Fibroblast of villous mesenchyme (primary cell): ENCODE results near the gene TBC1D12. TPM values are rescaled to one million over a fixed set of nuclear protein-coding genes. Genes with fewer than 3 reads are reported as not detected.
A peak's percentile ranks its signal among the peaks of the same experiment; 100 is the strongest.
"Not testable (repeated sequence)": the region's sequence is repeated elsewhere in the genome, so short reads cannot be mapped to it uniquely, and the experiment has no call there.

Experiments
- DNase-seq: peaks from one replicate; pipeline ENCODE4 v3.0.0-alpha.2; 2010; ENCODE audit warnings: low read depth
- H3K4me3 ChIP-seq: 2 replicates; pipeline ENCODE4 v1.5.1; 2011; ENCODE audit warnings: low read depth, mild to moderate bottlenecking, low read length
- CTCF ChIP-seq: IDR thresholded peaks from 2 replicates; pipeline ENCODE4 v1.5.1; 2012; ENCODE audit warnings: low read depth, mild to moderate bottlenecking, low read length; ENCODE audit not compliant: insufficient read depth
- total RNA-seq: library from RNA; depleted of rRNA; stranded (reverse); fragments of >200 nt; gene quantifications from 2 replicates; pipeline ENCODE4 v1.2.3, GENCODE V29; 2012

TBC1D12 gene
- total RNA-seq, 1 donor, result 15.1 TPM

- peak; percentile 33 for DNase-seq
- H3K4me3 ChIP-seq, result peak overlapping the region; percentile 98
- no peak for TF ChIP-seq CTCF
Measured at GRCh38 chr10:94546049-94546900, 143.9 kb downstream of the TBC1D12 start.

GRCh38 chr10:94546901-94547185 lies 144.5 kb downstream of the TBC1D12 start:
- DNase-seq, result peak; percentile 11
- peak overlapping the region; percentile 98 for H3K4me3 ChIP-seq
- no peak for TF ChIP-seq CTCF

GRCh38 chr10:94549221-94549620 lies 146.9 kb downstream of the TBC1D12 start:
- no peak overlapping the region for H3K4me3 ChIP-seq
- no peak for TF ChIP-seq CTCF
- no peak for DNase-seq

GRCh38 chr10:94567714-94568307 lies 165.5 kb downstream of the TBC1D12 start:
- DNase-seq, result not testable (repeated sequence)

GRCh38 chr10:94571081-94571480 lies 168.7 kb downstream of the TBC1D12 start:
- DNase-seq, result peak; percentile 30
- no peak overlapping the region for H3K4me3 ChIP-seq
- TF ChIP-seq CTCF, result no peak

More at GRCh38 chr10:94567714-94568307, 165.5 kb downstream of the TBC1D12 start:
- not testable (repeated sequence) for H3K4me3 ChIP-seq

GRCh38 chr10:94571528-94571927 lies 169.2 kb downstream of the TBC1D12 start:
- no peak overlapping the region for H3K4me3 ChIP-seq
- TF ChIP-seq CTCF, result no peak
- peak; percentile 62 for DNase-seq

- TF ChIP-seq CTCF, result no peak
- DNase-seq, result no peak
- H3K4me3 ChIP-seq, result no peak overlapping the region
Measured at GRCh38 chr10:94578790-94579189, 176.4 kb downstream of the TBC1D12 start.
